ENCODE measurements around the gene TAF1B.

The TAF1B gene

GRCh38 chr2:9807555-9808305, 35.5 kb upstream of the TAF1B start:
- DNase-seq (ENCODE audit: extremely low read depth in 1 of 2, low read depth in 1 of 2), result no peak

- DNase-seq (ENCODE audit: extremely low read depth in 1 of 2, low read depth in 1 of 2), result no peak
Measured at GRCh38 chr2:9808334-9809063, 34.8 kb upstream of the TAF1B start.

DNA sequence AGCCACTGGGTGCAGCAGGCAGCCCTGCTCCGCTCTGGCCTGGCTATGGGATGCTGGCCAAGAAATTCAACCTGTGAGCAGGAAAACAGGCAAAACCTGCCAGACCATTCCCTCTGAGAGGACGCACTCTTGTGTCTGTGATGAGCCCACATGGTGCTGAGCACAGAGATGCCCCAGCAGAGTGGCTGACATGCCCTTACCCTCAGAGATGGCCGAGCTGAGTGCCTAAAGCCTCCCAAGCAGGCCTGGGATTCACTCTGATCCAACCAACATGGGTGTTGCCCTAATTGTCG, 34.3 kb upstream of the TAF1B start:
- DNase-seq (ENCODE audit: extremely low read depth in 1 of 2, low read depth in 1 of 2), result no peak

DNA sequence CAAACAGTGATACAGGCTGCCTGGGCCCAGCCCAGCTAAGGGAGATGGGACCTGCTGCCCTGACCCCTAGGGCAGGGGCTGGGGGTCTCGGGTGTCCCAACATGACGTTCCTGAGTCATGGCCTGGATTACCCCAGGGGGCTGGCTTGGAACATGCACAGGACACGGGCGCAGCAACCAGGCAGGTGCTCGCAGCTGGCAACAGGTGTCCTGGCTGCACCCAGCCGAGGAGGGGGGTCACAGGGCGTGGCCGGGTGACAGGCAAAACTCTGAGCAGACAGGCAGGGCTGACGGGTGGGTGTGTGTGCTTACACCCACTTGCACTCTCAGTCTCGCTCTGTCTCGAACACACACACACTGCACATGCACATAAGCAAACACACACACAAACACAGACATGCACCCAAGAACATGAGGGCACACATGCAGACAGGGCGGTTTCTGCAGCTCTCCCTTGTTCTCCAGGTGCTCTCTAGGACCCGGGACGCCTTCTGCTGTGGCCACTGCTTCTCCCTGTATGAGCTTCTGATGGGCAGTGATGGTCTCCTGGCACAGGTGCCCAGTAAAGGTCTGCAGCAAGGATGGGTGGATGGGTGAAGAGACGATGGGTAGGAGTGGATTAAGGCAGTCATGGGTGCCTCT, 33.7 kb upstream of the TAF1B start:
- no peak for DNase-seq (ENCODE audit: extremely low read depth in 1 of 2, low read depth in 1 of 2)

- no peak for DNase-seq (ENCODE audit: extremely low read depth in 1 of 2, low read depth in 1 of 2)
Measured at GRCh38 chr2:9811216-9811615, 32.1 kb upstream of the TAF1B start.

DNA sequence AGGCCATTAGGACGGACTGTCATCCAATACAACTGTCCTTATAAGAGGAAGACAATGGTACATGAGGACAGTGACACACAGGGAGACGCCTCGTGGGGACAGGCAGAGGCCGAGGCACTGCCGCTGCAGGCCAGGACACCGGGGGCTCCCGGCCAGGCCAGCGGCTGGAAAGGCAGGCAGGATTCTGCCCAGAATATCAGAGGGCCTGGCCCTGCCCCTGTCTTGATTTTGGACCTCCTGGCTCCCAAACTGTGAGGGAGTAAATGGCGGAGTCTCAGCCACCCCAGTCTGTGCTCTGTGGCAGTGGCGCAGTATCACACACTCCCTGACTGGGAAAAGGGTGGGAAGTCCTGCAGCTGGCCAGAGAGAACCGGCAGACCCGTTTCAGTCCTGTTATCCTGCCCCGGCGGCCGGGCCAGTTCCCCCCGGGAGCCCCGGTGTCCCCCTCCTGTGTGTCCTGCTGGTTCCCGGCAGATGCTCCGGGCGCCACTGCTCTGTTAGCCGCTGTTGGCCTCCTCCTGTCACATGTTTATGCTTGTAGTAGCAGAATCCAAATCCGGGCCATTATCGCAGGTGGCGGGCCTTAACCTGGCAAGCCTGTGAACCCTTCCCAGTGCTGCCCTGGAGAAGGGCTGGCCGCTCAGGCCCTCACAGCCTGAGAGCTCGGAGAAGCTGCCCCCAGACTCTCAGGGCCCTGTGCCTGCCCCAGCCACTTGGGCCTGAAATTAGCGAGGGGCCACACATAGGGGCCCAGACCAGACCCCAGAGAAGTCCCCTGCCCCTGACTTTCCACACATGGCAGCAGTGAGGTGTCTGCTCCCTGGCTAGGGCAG, 31.4 kb upstream of the TAF1B start:
- DNase-seq (ENCODE audit: extremely low read depth in 1 of 2, low read depth in 1 of 2), result no peak

- DNase-seq (ENCODE audit: extremely low read depth in 1 of 2, low read depth in 1 of 2), result no peak
Measured at GRCh38 chr2:9812945-9813311, 30.3 kb upstream of the TAF1B start.

DNA sequence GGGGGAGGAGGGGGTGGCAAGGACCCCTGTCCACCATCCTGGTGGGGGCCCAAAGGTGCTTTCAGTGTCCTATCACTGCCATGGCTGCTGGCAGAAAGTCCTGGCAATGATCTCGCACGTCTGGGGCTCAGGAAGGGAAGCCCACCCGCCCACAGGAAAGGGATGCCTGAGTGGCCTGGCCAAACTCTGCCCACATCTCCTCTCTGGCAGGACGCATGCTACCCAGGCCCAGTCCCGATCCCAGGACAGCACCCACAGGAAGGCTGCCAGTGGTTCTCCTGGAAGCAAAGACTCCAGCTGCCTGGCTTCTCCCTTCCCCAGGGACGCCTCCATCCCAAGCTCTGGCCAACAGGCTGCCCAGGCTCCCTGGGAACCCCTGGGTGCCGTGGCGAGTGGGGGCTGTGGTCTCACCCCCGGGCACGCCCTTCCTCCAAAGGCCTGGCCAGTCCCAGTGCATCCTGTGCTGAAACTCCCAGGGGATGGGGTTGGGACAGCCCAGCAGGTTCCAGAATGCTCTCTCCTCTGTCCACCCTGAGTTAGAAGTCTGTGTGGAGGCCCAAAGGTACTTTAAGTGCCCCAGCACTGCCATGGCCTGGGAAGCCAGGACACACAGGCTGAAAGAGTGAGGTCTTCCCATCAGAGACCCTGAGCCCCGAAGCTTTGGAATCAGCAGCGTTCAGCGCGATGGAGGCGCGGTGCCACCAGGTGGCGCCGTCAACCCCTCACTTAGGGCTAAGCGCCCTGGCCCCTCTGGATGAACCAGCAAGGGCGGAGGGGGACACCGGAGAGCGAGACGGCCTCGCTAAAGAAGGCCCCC, 29.8 kb upstream of the TAF1B start:
- DNase-seq (ENCODE audit: extremely low read depth in 1 of 2, low read depth in 1 of 2), result peak; percentile 47 to 51

DNA sequence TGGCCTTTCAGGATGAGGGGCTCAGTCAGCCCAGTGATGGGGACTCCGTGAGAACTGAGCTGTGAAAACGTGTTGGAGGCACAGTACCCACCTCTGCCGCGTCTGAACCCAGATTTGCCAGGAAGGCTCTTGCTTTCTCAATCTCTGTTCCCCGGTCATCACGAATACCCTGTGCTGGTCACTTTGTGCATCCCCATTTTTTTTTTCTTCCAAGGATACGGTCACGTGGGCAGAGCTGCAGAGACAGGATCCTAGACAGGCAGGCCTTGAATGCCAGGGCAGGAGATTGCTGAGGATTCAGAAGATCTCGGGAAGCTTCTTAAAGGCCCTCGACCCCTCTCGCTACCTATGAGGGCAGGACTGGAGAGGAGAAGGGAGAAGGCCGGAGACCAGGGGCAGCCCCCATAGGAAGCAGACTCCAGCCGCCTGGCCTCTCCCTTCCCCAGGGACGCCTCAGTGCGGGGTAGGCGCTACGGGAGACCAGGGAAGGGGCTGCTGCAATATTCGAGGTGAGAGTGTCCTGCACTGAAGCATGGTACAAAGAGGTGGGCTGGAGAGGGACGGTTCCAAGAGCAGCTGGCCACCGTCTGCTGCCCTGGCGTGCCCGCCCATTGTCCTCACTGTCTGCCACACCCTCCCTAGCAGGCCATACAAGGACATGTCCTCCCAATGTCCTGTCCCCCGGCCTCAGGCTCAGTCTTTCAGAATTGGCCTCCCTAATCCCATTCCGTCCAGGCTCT, 29.0 kb upstream of the TAF1B start:
- no peak for DNase-seq (ENCODE audit: extremely low read depth in 1 of 2, low read depth in 1 of 2)

GRCh38 chr2:9815076-9815475, 28.2 kb upstream of the TAF1B start:
- no peak for DNase-seq (ENCODE audit: extremely low read depth in 1 of 2, low read depth in 1 of 2)

- DNase-seq (ENCODE audit: extremely low read depth in 1 of 2, low read depth in 1 of 2), result no peak
Measured at GRCh38 chr2:9815844-9816279, 27.4 kb upstream of the TAF1B start.

- no peak for DNase-seq (ENCODE audit: extremely low read depth in 1 of 2, low read depth in 1 of 2)
Measured at GRCh38 chr2:9818097-9818496, 25.2 kb upstream of the TAF1B start.

DNA sequence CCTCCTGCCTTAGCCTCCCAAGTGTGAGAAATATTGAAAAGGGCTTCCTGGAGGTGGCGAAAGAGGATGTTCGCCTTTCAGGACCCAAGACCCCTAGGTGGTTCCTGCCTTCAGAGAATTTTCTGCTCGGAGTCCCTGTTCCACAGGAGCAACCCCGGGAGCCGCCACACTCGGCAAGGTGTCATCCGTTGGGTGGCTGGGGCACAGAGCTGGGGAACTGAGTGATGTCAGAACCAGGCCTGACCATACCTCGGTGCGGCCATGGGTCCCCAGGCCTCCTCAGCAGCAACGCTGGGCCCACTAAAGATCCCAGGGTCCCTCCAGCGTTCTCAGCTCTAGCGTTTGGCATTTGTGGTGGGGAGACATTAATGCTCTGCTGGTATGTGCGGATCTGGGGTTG, 23.7 kb upstream of the TAF1B start:
- DNase-seq (ENCODE audit: extremely low read depth in 1 of 2, low read depth in 1 of 2), result no peak

- DNase-seq (ENCODE audit: extremely low read depth in 1 of 2, low read depth in 1 of 2), result no peak
Measured at GRCh38 chr2:9820020-9820973, 23.0 kb upstream of the TAF1B start.

- no peak for DNase-seq (ENCODE audit: extremely low read depth in 1 of 2, low read depth in 1 of 2)
Measured at GRCh38 chr2:9821805-9822445, 21.3 kb upstream of the TAF1B start.

- no peak for DNase-seq (ENCODE audit: extremely low read depth in 1 of 2, low read depth in 1 of 2)
Measured at GRCh38 chr2:9824441-9824840, 18.8 kb upstream of the TAF1B start.

DNA sequence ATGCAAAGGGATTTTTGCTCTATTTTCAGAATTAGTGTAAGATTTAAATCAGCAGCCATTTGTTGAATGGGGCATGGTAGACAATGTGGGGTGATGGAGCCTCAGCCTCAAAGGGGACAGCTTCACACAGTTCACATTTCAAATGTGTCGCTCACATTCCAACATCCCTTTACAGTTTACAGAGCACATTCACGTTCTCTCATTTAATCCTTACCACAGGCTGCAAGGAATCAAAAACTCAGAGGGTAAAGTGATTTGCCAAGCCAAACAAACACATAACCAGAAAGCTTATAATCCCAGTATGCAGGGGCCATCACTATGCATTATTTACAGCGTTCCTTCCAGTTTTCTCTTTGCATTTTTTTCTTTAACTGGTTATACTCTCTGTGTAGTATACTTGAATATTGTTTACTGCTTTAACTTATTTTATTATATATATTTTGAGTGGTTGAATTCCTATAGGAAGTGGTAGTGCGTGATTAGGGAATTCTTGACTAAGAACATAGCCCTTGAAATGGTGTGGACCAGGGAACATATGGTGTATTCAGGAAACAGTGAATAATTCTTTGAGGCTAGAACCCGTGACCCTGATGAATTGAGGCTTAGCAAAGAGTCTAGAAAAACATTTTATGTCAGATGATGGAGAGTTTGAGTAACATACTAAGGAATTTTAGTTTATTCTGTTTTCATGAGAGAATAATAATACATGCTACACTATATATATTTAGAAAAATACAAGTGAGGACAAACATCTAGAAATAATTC, 18.1 kb upstream of the TAF1B start:
- DNase-seq (ENCODE audit: extremely low read depth in 1 of 2, low read depth in 1 of 2), result no peak
